NCI-H748 (cell line): ENCODE measurements around the gene OLFML1.

Experiments used
- DNase-seq: peaks from one replicate; lab custom pipeline; 2025; ENCODE audit not compliant: unreplicated experiment; lab: John Stamatoyannopoulos, UW

Gene OLFML1

DNA sequence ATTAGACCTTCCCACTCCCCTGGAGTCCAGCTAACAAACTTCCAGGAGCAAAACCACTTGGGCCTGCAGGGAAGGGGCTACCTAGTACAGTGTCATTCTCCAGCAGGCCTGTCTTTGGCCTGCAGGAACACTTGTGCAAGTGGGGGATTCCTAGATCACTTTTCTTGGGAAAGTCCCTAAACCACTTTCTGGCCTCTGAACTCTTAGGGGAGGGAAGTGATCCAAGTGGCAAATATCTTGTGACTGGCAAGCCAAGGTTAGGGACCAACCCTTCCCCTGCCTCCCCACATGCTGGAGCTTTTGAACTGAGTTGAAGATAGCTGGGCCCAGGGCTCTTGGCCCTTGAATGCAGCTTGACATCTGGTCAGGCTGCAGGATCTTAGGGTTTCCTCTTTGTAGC lies 45.7 kb downstream of the OLFML1 start:
- no peak for DNase-seq

GRCh38 chr11:7532405-7533145 lies 47.3 kb downstream of the OLFML1 start:
- DNase-seq, result no peak

GRCh38 chr11:7533199-7534041 lies 48.1 kb downstream of the OLFML1 start:
- DNase-seq, result no peak

DNA sequence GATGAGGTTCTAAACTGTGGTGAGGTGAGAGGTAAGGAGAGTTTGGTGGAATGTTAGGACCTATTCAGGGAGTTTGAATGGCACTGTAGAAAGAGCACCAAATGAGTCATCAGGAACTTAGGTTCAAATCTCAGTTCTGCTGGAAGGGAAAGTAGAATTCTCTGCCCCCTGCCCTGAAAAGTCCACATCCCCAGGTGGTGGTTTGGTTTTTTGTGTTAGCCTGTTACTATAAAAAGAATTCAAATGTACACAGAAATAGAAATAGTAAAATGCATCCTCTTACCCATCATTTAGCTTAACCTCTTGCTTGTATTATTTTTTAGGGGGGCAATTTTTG lies 48.7 kb downstream of the OLFML1 start:
- no peak for DNase-seq

DNA sequence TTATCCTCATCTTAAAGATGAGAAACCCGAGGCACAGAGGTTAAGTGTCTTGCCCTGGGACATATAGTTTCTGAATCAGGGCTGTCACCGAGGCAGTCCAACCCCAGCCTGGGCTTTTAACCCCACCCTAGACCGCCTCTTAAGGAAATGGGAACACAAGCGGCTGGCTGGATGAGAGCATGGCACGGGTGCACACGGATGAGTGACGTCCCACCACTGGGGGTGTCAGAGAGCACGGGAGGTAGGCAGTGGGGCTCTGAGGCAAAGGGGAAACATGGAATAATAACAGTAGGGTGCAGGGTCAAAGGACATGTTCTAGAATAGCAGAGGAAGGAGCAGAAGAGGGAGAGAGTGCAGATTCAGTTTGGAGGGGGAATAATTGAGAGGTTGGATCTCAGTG lies 50.8 kb downstream of the OLFML1 start:
- no peak for DNase-seq

- no peak for DNase-seq
Measured at GRCh38 chr11:7537265-7537664, 52.0 kb downstream of the OLFML1 start.

GRCh38 chr11:7538031-7538430 lies 52.7 kb downstream of the OLFML1 start:
- DNase-seq, result no peak

GRCh38 chr11:7538466-7539454 lies 53.5 kb downstream of the OLFML1 start:
- no peak for DNase-seq

- DNase-seq, result no peak
Measured at GRCh38 chr11:7540830-7541555, 55.7 kb downstream of the OLFML1 start.

DNA sequence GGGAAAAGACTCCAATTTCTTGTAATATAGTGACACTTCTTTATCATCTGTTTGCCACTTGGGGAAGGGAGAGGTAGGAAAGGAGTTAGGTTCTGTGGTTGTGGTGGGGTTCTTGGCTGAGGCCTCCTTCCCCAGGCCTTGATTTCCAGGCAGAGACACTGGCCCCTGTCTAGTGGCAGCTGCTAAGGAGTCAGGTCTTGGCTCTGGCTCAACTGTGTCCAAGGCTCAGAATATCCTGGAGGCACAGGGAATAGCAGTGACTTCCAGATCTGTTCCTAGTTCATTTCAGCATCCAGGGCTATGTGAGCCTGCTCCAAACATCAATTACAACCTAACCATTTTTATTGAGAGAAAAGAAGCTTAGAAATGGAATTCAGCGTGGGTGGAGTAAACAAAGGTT lies 58.0 kb downstream of the OLFML1 start:
- no peak for DNase-seq

- DNase-seq, result no peak
Measured at GRCh38 chr11:7544021-7544420, 58.7 kb downstream of the OLFML1 start.

GRCh38 chr11:7545611-7546010 lies 60.3 kb downstream of the OLFML1 start:
- DNase-seq, result no peak

GRCh38 chr11:7546324-7546791 lies 61.1 kb downstream of the OLFML1 start:
- DNase-seq, result no peak

DNA sequence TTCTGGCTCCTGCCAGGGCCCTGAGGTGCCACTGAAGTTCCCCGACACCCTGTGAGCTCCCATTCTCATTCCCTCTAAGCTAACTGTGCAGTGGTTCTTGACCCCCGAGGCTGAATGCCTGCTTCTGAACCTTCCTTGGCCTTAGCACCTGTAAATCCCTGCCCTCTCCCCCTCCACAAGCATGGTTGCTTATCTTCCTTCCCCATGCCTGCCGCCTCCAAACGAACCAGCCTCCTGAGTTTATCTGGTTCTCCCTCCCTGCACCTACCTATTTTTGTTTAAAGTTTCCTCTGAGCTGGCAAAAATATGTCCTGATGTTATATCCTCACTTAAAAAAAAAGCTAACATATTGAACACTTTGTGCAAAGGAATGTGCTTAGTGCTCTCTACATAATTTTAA lies 62.4 kb downstream of the OLFML1 start:
- DNase-seq, result no peak

DNA sequence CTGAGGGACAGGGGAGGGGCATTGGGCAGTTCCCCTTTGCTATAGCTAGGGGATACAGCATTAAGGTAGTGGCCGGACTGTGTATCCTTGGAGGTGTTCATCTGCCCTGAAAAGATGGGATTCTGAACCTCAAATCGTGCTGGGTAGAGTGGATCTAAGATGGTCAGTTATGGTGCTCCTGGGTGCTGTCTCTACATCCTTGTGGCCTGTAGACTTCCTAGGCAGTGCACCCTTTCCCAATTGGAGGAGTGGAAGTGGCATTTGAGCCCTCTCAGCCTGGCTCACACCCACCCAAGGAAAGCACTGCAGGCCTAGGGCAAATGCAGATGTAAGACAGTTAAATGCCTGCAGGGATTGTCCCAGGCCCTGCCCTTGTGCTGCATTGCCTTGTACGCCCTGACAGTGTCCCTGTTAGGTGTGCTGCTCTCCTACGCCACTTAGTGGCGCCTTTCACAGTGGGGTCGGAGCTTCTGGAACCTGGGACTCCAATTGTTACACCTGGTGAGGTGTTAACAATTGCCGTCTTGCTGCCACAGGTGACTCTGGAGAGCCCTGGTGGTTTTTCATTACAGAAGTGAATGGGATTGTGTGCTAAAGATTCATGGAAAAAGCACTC lies 63.5 kb downstream of the OLFML1 start:
- peak; percentile 17 for DNase-seq

GRCh38 chr11:7549681-7550080 lies 64.4 kb downstream of the OLFML1 start:
- no peak for DNase-seq

- DNase-seq, result no peak
Measured at GRCh38 chr11:7551571-7551970, 66.3 kb downstream of the OLFML1 start.

- no peak for DNase-seq
Measured at GRCh38 chr11:7552666-7553065, 67.4 kb downstream of the OLFML1 start.

GRCh38 chr11:7555052-7555699 lies 69.9 kb downstream of the OLFML1 start:
- no peak for DNase-seq

DNA sequence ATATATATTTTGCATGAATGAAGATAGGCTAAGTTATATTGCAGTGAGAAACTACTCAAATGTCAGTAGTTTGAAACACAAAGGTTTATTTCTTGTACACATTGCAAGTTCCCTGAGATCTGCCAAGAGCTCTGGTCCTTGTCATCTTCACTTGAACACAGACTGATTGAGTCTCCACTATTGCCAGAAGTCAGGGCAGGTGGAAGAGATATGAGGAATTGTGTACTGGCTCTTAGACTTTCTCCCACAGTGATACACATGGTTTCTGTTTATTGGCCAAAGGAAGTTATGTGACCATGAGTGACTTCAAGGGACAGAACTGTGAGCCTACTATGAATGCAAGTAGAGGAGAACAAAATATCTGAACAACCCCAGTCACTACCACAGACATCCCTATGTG lies 72.7 kb downstream of the OLFML1 start:
- no peak for DNase-seq
